Measurements from ENCODE around the gene MPRIP.

Gene MPRIP

DNA sequence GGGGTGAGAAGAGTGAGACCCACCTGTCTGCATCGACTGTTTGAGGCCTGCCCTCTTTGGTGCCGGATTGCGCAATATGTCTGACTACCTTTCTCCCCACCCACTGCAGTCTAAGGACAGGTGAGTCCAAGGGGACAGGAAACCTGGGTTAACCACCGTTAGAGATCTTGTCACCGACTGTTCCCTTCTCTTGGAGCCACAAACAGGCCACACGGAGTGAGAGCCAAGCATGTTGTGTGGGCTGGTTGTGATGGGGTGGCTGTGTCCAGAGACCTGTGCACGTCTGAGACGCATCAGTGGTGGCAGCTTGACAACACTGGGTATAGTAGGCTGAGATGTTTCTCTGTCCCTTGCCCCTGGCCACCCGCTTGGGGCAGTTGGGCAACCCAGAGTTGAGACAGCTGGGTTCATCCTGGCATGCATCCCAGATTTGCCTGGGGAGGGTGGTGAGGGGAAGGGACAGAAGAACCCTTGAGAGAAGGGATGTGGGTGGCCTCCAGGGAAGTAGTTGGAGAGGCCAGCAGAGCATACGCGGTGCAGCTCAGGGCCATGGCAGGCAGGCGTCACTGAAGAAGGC, 21.4 kb downstream of the MPRIP start:
- TF ChIP-seq, protein P1, sequence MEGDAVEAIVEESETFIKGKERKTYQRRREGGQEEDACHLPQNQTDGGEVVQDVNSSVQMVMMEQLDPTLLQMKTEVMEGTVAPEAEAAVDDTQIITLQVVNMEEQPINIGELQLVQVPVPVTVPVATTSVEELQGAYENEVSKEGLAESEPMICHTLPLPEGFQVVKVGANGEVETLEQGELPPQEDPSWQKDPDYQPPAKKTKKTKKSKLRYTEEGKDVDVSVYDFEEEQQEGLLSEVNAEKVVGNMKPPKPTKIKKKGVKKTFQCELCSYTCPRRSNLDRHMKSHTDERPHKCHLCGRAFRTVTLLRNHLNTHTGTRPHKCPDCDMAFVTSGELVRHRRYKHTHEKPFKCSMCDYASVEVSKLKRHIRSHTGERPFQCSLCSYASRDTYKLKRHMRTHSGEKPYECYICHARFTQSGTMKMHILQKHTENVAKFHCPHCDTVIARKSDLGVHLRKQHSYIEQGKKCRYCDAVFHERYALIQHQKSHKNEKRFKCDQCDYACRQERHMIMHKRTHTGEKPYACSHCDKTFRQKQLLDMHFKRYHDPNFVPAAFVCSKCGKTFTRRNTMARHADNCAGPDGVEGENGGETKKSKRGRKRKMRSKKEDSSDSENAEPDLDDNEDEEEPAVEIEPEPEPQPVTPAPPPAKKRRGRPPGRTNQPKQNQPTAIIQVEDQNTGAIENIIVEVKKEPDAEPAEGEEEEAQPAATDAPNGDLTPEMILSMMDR (IDR thresholded peaks at IDR 0.05; ENCODE audit: low read depth, low read length) = no peak
- Histone ChIP-seq H3K36me3 (peaks cover 22% of the 10 kb centered on the region), H3K27me3 (ENCODE audit: insufficient read depth, low read depth, severe bottlenecking) (no peaks in the 10 kb centered on the region), H3K27ac (no peak overlapping the region), H3K4me3 (ENCODE audit: low read depth, low read length) (no peak overlapping the region), H3K9me3 (ENCODE audit: severe bottlenecking) (no peaks in the 10 kb centered on the region)
- no peak for DNase-seq

DNA sequence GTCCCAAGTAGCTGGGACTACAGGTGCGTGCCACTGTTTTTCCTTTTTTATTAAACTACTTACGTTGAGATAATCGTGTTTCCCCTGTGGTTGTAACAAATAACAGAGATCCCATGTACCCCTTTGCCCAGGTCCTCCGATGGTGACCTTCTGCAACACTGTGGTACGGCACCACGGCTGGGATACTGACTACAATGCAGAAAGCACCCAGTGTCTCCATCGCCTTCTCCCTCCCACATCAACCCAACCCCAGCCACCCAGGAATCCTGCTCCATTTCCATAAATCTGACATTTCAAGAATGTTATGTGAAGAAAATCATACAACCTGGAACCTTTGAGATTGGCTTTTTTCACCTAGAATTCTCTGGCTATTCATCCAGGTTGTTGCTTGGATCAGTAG, 22.1 kb downstream of the MPRIP start:
- Histone ChIP-seq H3K27me3 (ENCODE audit: insufficient read depth, low read depth, severe bottlenecking) (no peaks in the 10 kb centered on the region), H3K9me3 (ENCODE audit: severe bottlenecking) (no peaks in the 10 kb centered on the region), H3K4me3 (ENCODE audit: low read depth, low read length) (no peak overlapping the region), H3K27ac (no peak overlapping the region), H3K36me3 (peaks cover 17% of the 10 kb centered on the region)
- TF ChIP-seq, protein P1 (IDR thresholded peaks at IDR 0.05; ENCODE audit: low read depth, low read length) = no peak
- no peak for DNase-seq

DNA sequence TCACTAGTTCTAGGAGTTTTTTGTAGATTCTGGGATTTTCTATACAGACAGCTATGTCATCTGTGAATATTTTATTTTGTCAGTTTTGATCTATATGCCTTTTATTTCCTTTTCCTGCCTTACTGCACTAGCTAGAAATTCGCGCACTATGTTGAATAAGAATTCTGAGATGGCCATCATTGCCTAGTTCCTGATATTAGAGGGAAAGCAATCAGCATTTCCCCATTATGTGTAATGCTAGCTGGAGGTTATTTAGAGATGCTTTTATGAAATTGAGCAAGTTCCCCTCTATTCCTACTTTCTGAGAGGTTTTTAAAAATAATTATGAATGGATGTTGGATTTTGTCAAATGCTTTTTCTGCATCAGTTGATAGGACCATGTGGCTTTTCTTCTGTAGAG, 23.8 kb downstream of the MPRIP start:
- H3K9me3 ChIP-seq (ENCODE audit: severe bottlenecking) = peaks cover 3% of the 10 kb centered on the region
- no peak overlapping the region for H3K27ac ChIP-seq
- no peaks in the 10 kb centered on the region for H3K27me3 ChIP-seq (ENCODE audit: insufficient read depth, low read depth, severe bottlenecking)
- peaks cover 12% of the 10 kb centered on the region for H3K36me3 ChIP-seq
- no peak for DNase-seq
- H3K4me3 ChIP-seq (ENCODE audit: low read depth, low read length) = no peak overlapping the region
- TF ChIP-seq, protein P1 (IDR thresholded peaks at IDR 0.05; ENCODE audit: low read depth, low read length) = no peak

DNA sequence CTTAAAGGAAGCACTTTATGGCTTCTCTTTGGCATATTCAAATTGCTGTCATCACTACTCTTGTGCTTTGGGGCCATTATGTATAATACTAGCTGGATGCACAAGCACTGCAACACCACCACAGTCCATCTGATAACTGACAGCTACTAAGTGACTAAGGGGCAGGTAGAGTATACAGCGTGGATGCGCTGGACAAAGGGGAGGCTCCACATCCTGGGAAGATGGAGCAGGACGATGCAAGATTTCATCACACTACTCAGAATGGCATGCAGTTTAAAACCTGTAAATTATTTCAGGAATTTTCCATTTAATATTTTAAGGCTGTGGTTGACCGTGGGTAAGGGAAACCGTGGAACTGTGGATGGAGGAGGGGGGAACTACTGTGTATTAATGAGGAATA, 25.0 kb downstream of the MPRIP start:
- H3K4me3 ChIP-seq (ENCODE audit: low read depth, low read length) = no peak overlapping the region
- H3K36me3 ChIP-seq = peaks cover 15% of the 10 kb centered on the region
- H3K27ac ChIP-seq = no peak overlapping the region
- no peak for DNase-seq
- TF ChIP-seq, protein P1 (IDR thresholded peaks at IDR 0.05; ENCODE audit: low read depth, low read length) = no peak
- peaks cover 3% of the 10 kb centered on the region for H3K9me3 ChIP-seq (ENCODE audit: severe bottlenecking)
- H3K27me3 ChIP-seq (ENCODE audit: insufficient read depth, low read depth, severe bottlenecking) = no peaks in the 10 kb centered on the region

DNA sequence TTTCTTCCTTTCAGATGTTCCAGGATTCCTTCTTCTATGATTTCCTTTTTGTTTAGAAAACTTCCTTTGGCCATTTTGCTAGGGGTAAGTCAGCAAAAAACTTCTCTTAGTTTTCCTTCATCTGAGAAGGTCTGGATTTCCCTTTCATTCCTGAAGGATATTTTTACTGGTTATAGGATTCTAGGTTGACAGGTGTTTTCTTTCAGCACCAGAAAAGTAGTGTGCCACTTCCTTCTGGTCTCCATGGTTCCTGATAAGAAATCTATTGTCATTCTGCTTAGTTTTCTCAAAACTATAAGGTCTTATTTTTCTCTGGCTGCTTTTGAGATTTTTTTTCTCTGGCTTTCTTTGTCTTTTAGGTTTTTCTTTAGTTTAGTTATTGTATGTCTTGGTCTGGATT, 27.6 kb downstream of the MPRIP start:
- Histone ChIP-seq H3K27me3 (ENCODE audit: insufficient read depth, low read depth, severe bottlenecking) (no peaks in the 10 kb centered on the region), H3K9me3 (ENCODE audit: severe bottlenecking) (peaks cover 3% of the 10 kb centered on the region), H3K36me3 (peaks cover 19% of the 10 kb centered on the region), H3K4me3 (ENCODE audit: low read depth, low read length) (no peak overlapping the region), H3K27ac (no peak overlapping the region)
- DNase-seq = no peak
- TF ChIP-seq, protein P1 (IDR thresholded peaks at IDR 0.05; ENCODE audit: low read depth, low read length) = no peak

DNA sequence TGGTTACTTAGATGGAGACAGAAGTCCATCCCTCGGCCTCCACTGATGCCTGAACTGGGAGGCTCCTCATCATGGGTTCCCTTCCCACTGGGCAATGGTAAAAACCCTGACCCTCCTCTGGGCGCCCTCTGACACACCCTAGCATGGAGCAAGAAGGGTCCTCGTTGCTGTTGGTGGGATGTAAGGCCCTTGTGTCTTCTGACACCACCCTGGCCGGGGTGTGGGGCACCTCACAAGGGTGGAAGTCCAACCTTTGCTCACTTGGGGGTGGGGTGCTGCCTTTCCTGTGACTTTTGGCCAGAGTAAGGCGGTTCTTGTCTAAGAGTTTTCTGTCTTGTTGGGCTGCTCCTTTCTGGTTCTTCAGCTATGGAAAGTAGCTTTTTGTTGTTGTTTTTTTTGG, 28.7 kb downstream of the MPRIP start:
- DNase-seq = no peak
- TF ChIP-seq, protein P1 (IDR thresholded peaks at IDR 0.05; ENCODE audit: low read depth, low read length) = no peak
- Histone ChIP-seq H3K9me3 (ENCODE audit: severe bottlenecking) (peaks cover 3% of the 10 kb centered on the region), H3K4me3 (ENCODE audit: low read depth, low read length) (no peak overlapping the region), H3K36me3 (peaks cover 29% of the 10 kb centered on the region), H3K27me3 (ENCODE audit: insufficient read depth, low read depth, severe bottlenecking) (no peaks in the 10 kb centered on the region), H3K27ac (no peak overlapping the region)
